ENCODE results near the gene TANK. TPM values are rescaled to one million over a fixed set of nuclear protein-coding genes. Genes with fewer than 3 reads are reported as not detected.

Gene TANK
- total and polyA plus RNA-seq, 2 of the 13 experiments (the other 11 are each of a cell fraction or from before 2014, with no cell fraction given), result 66.9 to 96.1 TPM

- TF ChIP-seq ZSCAN9 (CRISPR knock-in tag; IDR thresholded peaks at IDR 0.05; ENCODE audit: borderline replicate concordance), result no peak
- TF ChIP-seq SRY (CRISPR knock-in tag; IDR thresholded peaks at IDR 0.05), result no peak
- TF ChIP-seq HDAC2 (CRISPR knock-in tag; IDR thresholded peaks at IDR 0.05), result peak; percentile 71
- no peak for TF ChIP-seq ZHX2 (IDR thresholded peaks at IDR 0.05; ENCODE audit: low read depth)
- no peak for TF ChIP-seq ZHX2 (CRISPR knock-in tag; IDR thresholded peaks at IDR 0.05; ENCODE audit: borderline replicate concordance)
- no peak for TF ChIP-seq ZNF317 (CRISPR knock-in tag; IDR thresholded peaks at IDR 0.05)
- TF ChIP-seq ZNF318 (CRISPR knock-in tag; IDR thresholded peaks at IDR 0.05), result no peak
- TF ChIP-seq NFRKB (IDR thresholded peaks at IDR 0.05), result no peak
Measured at GRCh38 chr2:161115605-161116380, 44.4 kb upstream of the TANK start (continued).

All from HepG2 (cell line).